ENCODE measurements around the gene MOV10.
"Not testable (repeated sequence)": the region's sequence is repeated elsewhere in the genome, so short reads cannot be mapped to it uniquely, and the experiment has no call there.

The MOV10 gene

GRCh38 chr1:112674440-112674985 is at the start of gene MOV10:
Gene MOV10, plus strand, starts transcription at chr1:112674659. Its CDS starts 254 bp downstream, at chr1:112674913.
- peak; percentile 19 to 30 for DNase-seq (ENCODE audit: low read depth in 2 of 2)

- DNase-seq (ENCODE audit: low read depth in 2 of 2) = no peak
Measured at GRCh38 chr1:112625696-112626095, 48.8 kb upstream of the MOV10 start.

- no peak for DNase-seq (ENCODE audit: low read depth in 2 of 2)
Measured at GRCh38 chr1:112626193-112626592, 48.3 kb upstream of the MOV10 start.

- DNase-seq (ENCODE audit: low read depth in 2 of 2) = no peak
Measured at GRCh38 chr1:112626887-112627286, 47.6 kb upstream of the MOV10 start.

GRCh38 chr1:112628516-112628915 is 45.9 kb upstream of the MOV10 start:
- DNase-seq (ENCODE audit: low read depth in 2 of 2) = no peak

GRCh38 chr1:112629256-112629655 is 45.2 kb upstream of the MOV10 start:
- DNase-seq (ENCODE audit: low read depth in 2 of 2) = no peak

GRCh38 chr1:112633628-112634027 is 40.8 kb upstream of the MOV10 start:
- no peak for DNase-seq (ENCODE audit: low read depth in 2 of 2)

- no peak for DNase-seq (ENCODE audit: low read depth in 2 of 2)
Measured at GRCh38 chr1:112634367-112634766, 40.1 kb upstream of the MOV10 start.

GRCh38 chr1:112636056-112636455 is 38.4 kb upstream of the MOV10 start:
- DNase-seq (ENCODE audit: low read depth in 2 of 2) = no peak

GRCh38 chr1:112636597-112637253 is 37.7 kb upstream of the MOV10 start:
- DNase-seq (ENCODE audit: low read depth in 2 of 2) = no peak

- DNase-seq (ENCODE audit: low read depth in 2 of 2) = no peak
Measured at GRCh38 chr1:112637254-112638109, 37.0 kb upstream of the MOV10 start.

GRCh38 chr1:112638110-112638428 is 36.4 kb upstream of the MOV10 start:
- no peak for DNase-seq (ENCODE audit: low read depth in 2 of 2)

GRCh38 chr1:112640437-112640836 is 34.0 kb upstream of the MOV10 start:
- not testable (repeated sequence) for DNase-seq (ENCODE audit: low read depth in 2 of 2)

GRCh38 chr1:112643080-112643479 is 31.4 kb upstream of the MOV10 start:
- DNase-seq (ENCODE audit: low read depth in 2 of 2) = no peak

- DNase-seq (ENCODE audit: low read depth in 2 of 2) = no peak
Measured at GRCh38 chr1:112646225-112646624, 28.2 kb upstream of the MOV10 start.

- DNase-seq (ENCODE audit: low read depth in 2 of 2) = no peak
Measured at GRCh38 chr1:112651205-112651604, 23.3 kb upstream of the MOV10 start.

- DNase-seq (ENCODE audit: low read depth in 2 of 2) = no peak
Measured at GRCh38 chr1:112665857-112666256, 8.6 kb upstream of the MOV10 start.

GRCh38 chr1:112666946-112667345 is 7.5 kb upstream of the MOV10 start:
- no peak for DNase-seq (ENCODE audit: low read depth in 2 of 2)

- DNase-seq (ENCODE audit: low read depth in 2 of 2) = no peak
Measured at GRCh38 chr1:112672009-112672408, 2.5 kb upstream of the MOV10 start.

GRCh38 chr1:112672842-112673241 is 1.6 kb upstream of the MOV10 start:
- no peak for DNase-seq (ENCODE audit: low read depth in 2 of 2)

- DNase-seq (ENCODE audit: low read depth in 2 of 2) = no peak
Measured at GRCh38 chr1:112673592-112674439, 643 bp upstream of the MOV10 start.

All from activated CD8-positive, alpha-beta memory T cell treated with anti-CD3 and anti-CD28 coated beads for 4 hours (primary cell).